CD4-positive, alpha-beta T cell treated with Interleukin-2 at 100 ng/mL for 4 hours (primary cell): Measurements from ENCODE around the gene DSG4.

Source experiments
- DNase-seq: peaks from one replicate; pipeline ENCODE4 v3.0.0-alpha.2; 2020; ENCODE audit warnings: low spot score

DSG4 gene

GRCh38 chr18:31410716-31411483 is 34.3 kb downstream of the DSG4 start:
- no peak for DNase-seq

GRCh38 chr18:31413137-31413536 is 36.6 kb downstream of the DSG4 start:
- no peak for DNase-seq

- no peak for DNase-seq
These were observed 41.3 kb downstream of the DSG4 start for GRCh38 chr18:31417850-31418249.

- DNase-seq, result no peak
These were observed 42.9 kb downstream of the DSG4 start for GRCh38 chr18:31419457-31419932.

- no peak for DNase-seq
These were observed 43.5 kb downstream of the DSG4 start for GRCh38 chr18:31420032-31420431.

- no peak for DNase-seq
These were observed 43.9 kb downstream of the DSG4 start for GRCh38 chr18:31420524-31420923.

- no peak for DNase-seq
These were observed 47.9 kb downstream of the DSG4 start for GRCh38 chr18:31424383-31424988.

GRCh38 chr18:31426021-31426420 is 49.4 kb downstream of the DSG4 start:
- DNase-seq, result no peak

GRCh38 chr18:31426871-31427406 is 50.4 kb downstream of the DSG4 start:
- no peak for DNase-seq

GRCh38 chr18:31428211-31428610 is 51.6 kb downstream of the DSG4 start:
- DNase-seq, result no peak

GRCh38 chr18:31429623-31430022 is 53.0 kb downstream of the DSG4 start:
- no peak for DNase-seq

- no peak for DNase-seq
These were observed 53.5 kb downstream of the DSG4 start for GRCh38 chr18:31430072-31430471.

- DNase-seq, result no peak
These were observed 54.0 kb downstream of the DSG4 start for GRCh38 chr18:31430554-31430953.

- DNase-seq, result no peak
These were observed 55.7 kb downstream of the DSG4 start for GRCh38 chr18:31432316-31432715.

GRCh38 chr18:31436825-31437224 is 60.2 kb downstream of the DSG4 start:
- no peak for DNase-seq

GRCh38 chr18:31438402-31438801 is 61.8 kb downstream of the DSG4 start:
- no peak for DNase-seq

- no peak for DNase-seq
These were observed 63.3 kb downstream of the DSG4 start for GRCh38 chr18:31439807-31440325.

- DNase-seq, result no peak
These were observed 64.2 kb downstream of the DSG4 start for GRCh38 chr18:31440787-31441186.

- no peak for DNase-seq
These were observed 64.9 kb downstream of the DSG4 start for GRCh38 chr18:31441493-31441892.

GRCh38 chr18:31444142-31444541 is 67.6 kb downstream of the DSG4 start:
- no peak for DNase-seq

- no peak for DNase-seq
These were observed 69.3 kb downstream of the DSG4 start for GRCh38 chr18:31445908-31446307.

- DNase-seq, result no peak
These were observed 70.3 kb downstream of the DSG4 start for GRCh38 chr18:31446854-31447253.

GRCh38 chr18:31447530-31448191 is 71.1 kb downstream of the DSG4 start, which contains the start of gene DSG3:
Gene DSG3, plus strand, starts transcription at chr18:31447741. Its CDS starts 137 bp downstream, at chr18:31447878.
- no peak for DNase-seq
